Muscle layer of colon (tissue), 2 donors: ENCODE measurements around the gene NAV2.

Experiments used
- H3K27ac ChIP-seq: one replicate; pipeline ENCODE4 v1.7.0; 2013; ENCODE audit warnings: low read depth, mild to moderate bottlenecking, low read length, moderate library complexity
- H3K27me3 ChIP-seq, 2 donors: one replicate each; pipeline ENCODE4 v1.7.0; 2013; ENCODE audit warnings: low read length in 2 of 2, mild to moderate bottlenecking in 2 of 2; ENCODE audit not compliant: insufficient read depth in 2 of 2, control insufficient read depth in 1 of 2
- H3K36me3 ChIP-seq: one replicate; pipeline ENCODE4 v1.7.0; 2013; ENCODE audit warnings: mild to moderate bottlenecking, low read length; ENCODE audit not compliant: insufficient read depth
- H3K4me1 ChIP-seq: one replicate; pipeline ENCODE4 v1.7.0; 2013; ENCODE audit warnings: mild to moderate bottlenecking, low read length; ENCODE audit not compliant: insufficient read depth
- H3K4me3 ChIP-seq, 2 donors: one replicate each; pipeline ENCODE4 v1.7.0; 2013; ENCODE audit warnings: low read length in 2 of 2, low read depth in 1 of 2, mild to moderate bottlenecking in 1 of 2, moderate library complexity in 1 of 2
- H3K9ac ChIP-seq: one replicate; pipeline ENCODE4 v1.7.0; 2013; ENCODE audit warnings: low read length
- H3K9me3 ChIP-seq: one replicate; pipeline ENCODE4 v1.7.0; 2013; ENCODE audit warnings: mild to moderate bottlenecking, low read length
- donor health status: abdominal sarcoma.
- donor health status: Adenocarcinoma of cecum.

The NAV2 gene

GRCh38 chr11:20025332-20025840 lies 312.7 kb downstream of the NAV2 start:
- Histone ChIP-seq H3K9me3 (no peaks in the 10 kb centered on the region), H3K27ac (no peak overlapping the region), H3K4me1 (peaks cover 39% of the 10 kb centered on the region), H3K27me3 (no peaks in the 10 kb centered on the region), H3K9ac (no peak overlapping the region), H3K36me3 (no peaks in the 10 kb centered on the region), H3K4me3 (no peak overlapping the region)

- H3K9ac ChIP-seq = no peak overlapping the region
- H3K36me3 ChIP-seq = no peaks in the 10 kb centered on the region
- no peak overlapping the region for H3K4me3 ChIP-seq
- peaks cover 41% of the 10 kb centered on the region for H3K4me1 ChIP-seq
- no peaks in the 10 kb centered on the region for H3K27me3 ChIP-seq
- no peaks in the 10 kb centered on the region for H3K9me3 ChIP-seq
- H3K27ac ChIP-seq = no peak overlapping the region
These were observed 314.3 kb downstream of the NAV2 start for GRCh38 chr11:20026629-20027555.

GRCh38 chr11:20027556-20028013 lies 314.9 kb downstream of the NAV2 start:
- no peak overlapping the region for H3K4me3 ChIP-seq
- H3K4me1 ChIP-seq = peaks cover 41% of the 10 kb centered on the region
- no peak overlapping the region for H3K9ac ChIP-seq
- H3K36me3 ChIP-seq = no peaks in the 10 kb centered on the region
- no peak overlapping the region for H3K27ac ChIP-seq
- H3K27me3 ChIP-seq = no peaks in the 10 kb centered on the region
- H3K9me3 ChIP-seq = no peaks in the 10 kb centered on the region

GRCh38 chr11:20029193-20029592 lies 316.6 kb downstream of the NAV2 start:
- Histone ChIP-seq H3K9me3 (no peaks in the 10 kb centered on the region), H3K27ac (no peak overlapping the region), H3K9ac (no peak overlapping the region), H3K4me1 (peaks cover 34% of the 10 kb centered on the region), H3K27me3 (no peaks in the 10 kb centered on the region), H3K36me3 (no peaks in the 10 kb centered on the region), H3K4me3 (no peak overlapping the region)

GRCh38 chr11:20030472-20030871 lies 317.8 kb downstream of the NAV2 start:
- no peaks in the 10 kb centered on the region for H3K9me3 ChIP-seq
- no peak overlapping the region for H3K9ac ChIP-seq
- no peaks in the 10 kb centered on the region for H3K27me3 ChIP-seq
- no peak overlapping the region for H3K27ac ChIP-seq
- no peaks in the 10 kb centered on the region for H3K36me3 ChIP-seq
- no peak overlapping the region for H3K4me3 ChIP-seq
- peaks cover 26% of the 10 kb centered on the region for H3K4me1 ChIP-seq

GRCh38 chr11:20031155-20032001 lies 318.7 kb downstream of the NAV2 start:
- no peak overlapping the region for H3K27ac ChIP-seq
- H3K36me3 ChIP-seq = peaks cover 8% of the 10 kb centered on the region
- H3K9ac ChIP-seq = no peak overlapping the region
- H3K4me3 ChIP-seq = no peak overlapping the region
- peaks cover 21% of the 10 kb centered on the region for H3K4me1 ChIP-seq
- H3K9me3 ChIP-seq = no peaks in the 10 kb centered on the region
- no peaks in the 10 kb centered on the region for H3K27me3 ChIP-seq

- Histone ChIP-seq H3K36me3 (peaks cover 13% of the 10 kb centered on the region), H3K27ac (no peak overlapping the region), H3K4me1 (peaks cover 15% of the 10 kb centered on the region), H3K27me3 (no peaks in the 10 kb centered on the region), H3K9ac (no peak overlapping the region), H3K9me3 (no peaks in the 10 kb centered on the region), H3K4me3 (no peak overlapping the region)
These were observed 319.5 kb downstream of the NAV2 start for GRCh38 chr11:20032127-20032526.

GRCh38 chr11:20032577-20033260 lies 320.1 kb downstream of the NAV2 start:
- Histone ChIP-seq H3K27me3 (no peaks in the 10 kb centered on the region), H3K36me3 (peaks cover 13% of the 10 kb centered on the region), H3K4me1 (peaks cover 9% of the 10 kb centered on the region), H3K27ac (no peak overlapping the region), H3K9me3 (no peaks in the 10 kb centered on the region), H3K4me3 (no peak overlapping the region), H3K9ac (no peak overlapping the region)

GRCh38 chr11:20033806-20034205 lies 321.2 kb downstream of the NAV2 start:
- Histone ChIP-seq H3K27me3 (no peaks in the 10 kb centered on the region), H3K36me3 (peaks cover 14% of the 10 kb centered on the region), H3K9ac (no peak overlapping the region), H3K4me1 (peaks cover 7% of the 10 kb centered on the region), H3K27ac (no peak overlapping the region), H3K4me3 (no peak overlapping the region), H3K9me3 (no peaks in the 10 kb centered on the region)

GRCh38 chr11:20034941-20035340 lies 322.3 kb downstream of the NAV2 start:
- Histone ChIP-seq H3K36me3 (peaks cover 26% of the 10 kb centered on the region), H3K9me3 (no peaks in the 10 kb centered on the region), H3K9ac (no peak overlapping the region), H3K27ac (no peak overlapping the region), H3K4me1 (peaks cover 7% of the 10 kb centered on the region), H3K4me3 (no peak overlapping the region), H3K27me3 (no peaks in the 10 kb centered on the region)

GRCh38 chr11:20035375-20035700 lies 322.7 kb downstream of the NAV2 start:
- no peak overlapping the region for H3K9ac ChIP-seq
- H3K4me3 ChIP-seq = no peak overlapping the region
- H3K4me1 ChIP-seq = peaks cover 7% of the 10 kb centered on the region
- no peaks in the 10 kb centered on the region for H3K9me3 ChIP-seq
- no peaks in the 10 kb centered on the region for H3K27me3 ChIP-seq
- H3K36me3 ChIP-seq = peaks cover 27% of the 10 kb centered on the region
- H3K27ac ChIP-seq = no peak overlapping the region
